Measurements from ENCODE around the gene ADAMTS19.

ADAMTS19 gene

GRCh38 chr5:129461711-129462332 lies 1.7 kb downstream of the ADAMTS19 start:
- no peak overlapping the region for H3K4me3 ChIP-seq (ENCODE audit: control insufficient read depth, low read depth, low read length)
- no peak for DNase-seq (ENCODE audit: low read depth)
- no peak for TF ChIP-seq CTCF (IDR thresholded peaks at IDR 0.05; ENCODE audit: control insufficient read depth, insufficient read depth, low read depth, low read length, missing control alignments)

GRCh38 chr5:129465776-129466344 lies 5.8 kb downstream of the ADAMTS19 start:
- H3K4me3 ChIP-seq (ENCODE audit: control insufficient read depth, low read depth, low read length), result no peak overlapping the region
- DNase-seq (ENCODE audit: low read depth), result no peak
- no peak for TF ChIP-seq CTCF (IDR thresholded peaks at IDR 0.05; ENCODE audit: control insufficient read depth, insufficient read depth, low read depth, low read length, missing control alignments)

GRCh38 chr5:129474544-129474943 lies 14.4 kb downstream of the ADAMTS19 start:
- no peak for TF ChIP-seq CTCF (IDR thresholded peaks at IDR 0.05; ENCODE audit: control insufficient read depth, insufficient read depth, low read depth, low read length, missing control alignments)
- H3K4me3 ChIP-seq (ENCODE audit: control insufficient read depth, low read depth, low read length), result no peak overlapping the region
- DNase-seq (ENCODE audit: low read depth), result no peak

GRCh38 chr5:129476751-129477150 lies 16.7 kb downstream of the ADAMTS19 start:
- no peak for DNase-seq (ENCODE audit: low read depth)
- TF ChIP-seq CTCF (IDR thresholded peaks at IDR 0.05; ENCODE audit: control insufficient read depth, insufficient read depth, low read depth, low read length, missing control alignments), result no peak
- no peak overlapping the region for H3K4me3 ChIP-seq (ENCODE audit: control insufficient read depth, low read depth, low read length)

GRCh38 chr5:129477532-129477931 lies 17.4 kb downstream of the ADAMTS19 start:
- TF ChIP-seq CTCF (IDR thresholded peaks at IDR 0.05; ENCODE audit: control insufficient read depth, insufficient read depth, low read depth, low read length, missing control alignments), result no peak
- DNase-seq (ENCODE audit: low read depth), result no peak
- H3K4me3 ChIP-seq (ENCODE audit: control insufficient read depth, low read depth, low read length), result no peak overlapping the region

- no peak for DNase-seq (ENCODE audit: low read depth)
- no peak for TF ChIP-seq CTCF (IDR thresholded peaks at IDR 0.05; ENCODE audit: control insufficient read depth, insufficient read depth, low read depth, low read length, missing control alignments)
- H3K4me3 ChIP-seq (ENCODE audit: control insufficient read depth, low read depth, low read length), result no peak overlapping the region
These were observed 21.1 kb downstream of the ADAMTS19 start for GRCh38 chr5:129481161-129481560.

Measured in AG09309 (cell line).